Measurements from ENCODE around the gene PPP1R15A. TPM values are rescaled to one million over a fixed set of nuclear protein-coding genes. Genes with fewer than 3 reads are reported as not detected.

Gene PPP1R15A
- 45.8 and 53.6 TPM in 2 replicates for total RNA-seq (ENCODE audit: low replicate concordance)

- peak; percentile 98 for DNase-seq (ENCODE audit: low read depth)
- peak within 1 kb of the TSS; percentile 100 for H3K4me3 ChIP-seq (ENCODE audit: low read depth, low read length)
- TF ChIP-seq CTCF (IDR thresholded peaks at IDR 0.05; ENCODE audit: insufficient read depth, low read length): no peak
Measured at GRCh38 chr19:48872182-48872883, at the start of gene PPP1R15A. TSS of gene PPP1R15A (plus strand) at chr19:48872421. CDS start at chr19:48873234, 813 bp downstream.

GRCh38 chr19:48822514-48822913 is 49.7 kb upstream of the PPP1R15A start:
- H3K4me3 ChIP-seq (ENCODE audit: low read depth, low read length): no peak overlapping the region
- no peak for DNase-seq (ENCODE audit: low read depth)
- no peak for TF ChIP-seq CTCF (IDR thresholded peaks at IDR 0.05; ENCODE audit: insufficient read depth, low read length)

- no peak for DNase-seq (ENCODE audit: low read depth)
- TF ChIP-seq CTCF (IDR thresholded peaks at IDR 0.05; ENCODE audit: insufficient read depth, low read length): peak; percentile 16
- H3K4me3 ChIP-seq (ENCODE audit: low read depth, low read length): no peak overlapping the region
Measured at GRCh38 chr19:48826606-48827020, 45.6 kb upstream of the PPP1R15A start.

GRCh38 chr19:48830088-48830487 is 42.1 kb upstream of the PPP1R15A start:
- no peak overlapping the region for H3K4me3 ChIP-seq (ENCODE audit: low read depth, low read length)
- DNase-seq (ENCODE audit: low read depth): no peak
- no peak for TF ChIP-seq CTCF (IDR thresholded peaks at IDR 0.05; ENCODE audit: insufficient read depth, low read length)

GRCh38 chr19:48830965-48831364 is 41.3 kb upstream of the PPP1R15A start:
- no peak for DNase-seq (ENCODE audit: low read depth)
- TF ChIP-seq CTCF (IDR thresholded peaks at IDR 0.05; ENCODE audit: insufficient read depth, low read length): no peak
- H3K4me3 ChIP-seq (ENCODE audit: low read depth, low read length): no peak overlapping the region

- no peak for TF ChIP-seq CTCF (IDR thresholded peaks at IDR 0.05; ENCODE audit: insufficient read depth, low read length)
Measured at GRCh38 chr19:48833049-48833448, 39.2 kb upstream of the PPP1R15A start.

GRCh38 chr19:48833977-48834376 is 38.2 kb upstream of the PPP1R15A start:
- TF ChIP-seq CTCF (IDR thresholded peaks at IDR 0.05; ENCODE audit: insufficient read depth, low read length): no peak
- no peak overlapping the region for H3K4me3 ChIP-seq (ENCODE audit: low read depth, low read length)
- DNase-seq (ENCODE audit: low read depth): no peak

More at GRCh38 chr19:48833049-48833448, 39.2 kb upstream of the PPP1R15A start:
- DNase-seq (ENCODE audit: low read depth): no peak
- H3K4me3 ChIP-seq (ENCODE audit: low read depth, low read length): no peak overlapping the region
